GM21526 (cell line): Measurements from ENCODE around the gene FN1.
"Not testable (repeated sequence)": the region's sequence is repeated elsewhere in the genome, so short reads cannot be mapped to it uniquely, and the experiment has no call there.

Experiments
- ATAC-seq: cut with Tn5 transposase; IDR thresholded peaks from one replicate; pipeline ENCODE4 v1.9.1; 2021; ENCODE audit warnings: moderate library complexity; ENCODE audit not compliant: unreplicated experiment, low FRiP score

The FN1 gene

DNA sequence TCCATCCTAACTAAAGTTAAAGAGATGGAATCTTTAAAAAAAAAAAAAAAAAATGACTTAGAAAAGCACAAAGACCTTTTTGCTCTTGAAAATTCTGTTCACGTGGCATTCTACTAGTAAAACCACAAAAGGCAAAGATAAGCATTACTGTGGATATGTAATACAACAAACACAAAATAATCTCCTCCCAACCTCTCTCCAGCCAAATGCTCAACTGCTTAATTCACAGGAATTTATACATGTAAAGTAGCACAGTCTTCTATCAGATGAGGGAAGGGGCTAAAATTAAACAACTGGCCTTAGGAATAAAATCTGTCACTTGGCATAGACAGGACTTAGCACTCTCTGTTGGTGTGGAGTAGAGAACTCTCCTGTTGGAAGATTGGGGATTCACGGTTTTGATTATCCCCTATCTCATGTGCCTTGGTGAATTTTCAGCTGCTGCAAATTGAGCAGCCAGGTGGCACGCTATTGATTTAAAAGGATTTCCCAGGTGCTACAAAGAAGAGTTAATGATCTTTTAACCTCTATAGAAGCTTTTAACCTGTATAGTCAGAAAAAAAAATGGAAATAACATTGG lies 66.6 kb downstream of the FN1 start:
- no peak for ATAC-seq

DNA sequence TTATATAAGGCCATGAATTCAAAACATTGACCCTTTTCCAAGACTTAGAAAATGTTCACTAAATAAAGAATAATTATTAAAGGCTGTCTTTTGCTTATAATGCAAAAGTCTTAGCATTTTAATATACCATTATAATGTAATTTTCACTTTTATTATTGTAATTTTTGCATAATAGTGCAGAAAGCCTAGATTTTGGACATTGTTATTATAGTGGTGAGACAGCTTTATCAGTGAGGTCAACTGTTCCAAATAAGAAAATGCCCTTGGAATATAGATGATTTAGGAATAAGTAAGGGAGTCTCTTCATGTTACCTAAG lies 67.4 kb downstream of the FN1 start:
- no peak for ATAC-seq

DNA sequence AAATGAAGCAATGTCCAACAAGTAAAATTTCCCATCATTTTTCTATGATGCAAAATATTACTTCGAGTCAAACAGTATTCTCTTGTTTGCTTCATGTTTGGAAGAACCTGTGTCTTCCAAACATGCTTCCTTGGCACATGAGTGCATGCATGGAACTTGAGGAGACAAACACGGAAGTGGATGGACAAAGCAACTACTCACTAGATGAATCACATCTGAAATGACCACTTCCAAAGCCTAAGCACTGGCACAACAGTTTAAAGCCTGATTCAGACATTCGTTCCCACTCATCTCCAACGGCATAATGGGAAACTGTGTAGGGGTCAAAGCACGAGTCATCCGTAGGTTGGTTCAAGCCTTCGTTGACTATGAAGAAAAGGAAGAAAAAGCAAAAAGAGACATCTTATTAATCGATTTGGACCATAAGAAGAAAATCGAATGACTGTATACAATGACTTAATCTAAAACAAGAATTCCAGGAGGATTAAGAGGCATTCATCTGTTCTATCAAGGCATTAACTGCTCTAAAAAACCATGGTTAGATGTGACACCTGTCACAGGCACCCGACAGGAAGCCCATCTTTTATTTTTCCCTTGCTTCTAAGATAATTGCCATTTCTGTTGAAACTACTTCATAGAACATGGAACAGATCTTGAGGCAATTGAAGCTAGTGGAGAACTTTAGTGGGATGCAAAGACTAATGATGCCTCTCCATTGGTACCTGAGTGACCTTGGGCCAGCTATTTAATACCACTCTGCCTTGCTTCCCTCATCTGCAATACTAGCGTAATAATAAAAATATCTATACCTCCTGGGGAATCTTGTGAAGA lies 68.0 kb downstream of the FN1 start:
- no peak for ATAC-seq

DNA sequence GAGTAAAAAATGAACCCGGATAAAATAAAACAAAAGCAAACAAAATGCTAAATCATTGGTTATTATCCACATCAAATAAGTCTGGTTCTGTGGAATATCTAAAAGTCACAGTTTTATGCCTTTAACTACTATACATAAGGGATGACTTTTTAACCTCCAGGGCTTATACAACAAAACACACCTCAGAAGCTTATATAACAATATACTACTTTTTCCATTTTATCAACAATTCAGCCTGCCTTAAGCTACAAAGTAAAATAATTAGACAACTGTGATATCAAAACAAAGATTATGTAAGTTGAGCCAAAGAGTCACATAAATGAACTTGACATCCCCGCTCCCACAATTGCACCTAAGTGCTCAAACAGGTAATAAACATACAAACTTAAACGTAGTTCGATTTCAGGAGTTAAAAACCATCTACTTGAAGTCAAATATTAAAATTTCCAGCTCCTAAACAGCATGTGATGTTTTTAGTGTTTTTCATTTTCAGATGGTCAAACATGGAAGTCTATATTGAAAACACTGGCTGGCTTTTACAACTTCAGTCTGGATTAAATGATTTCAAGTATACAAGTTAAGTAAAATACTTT lies 69.3 kb downstream of the FN1 start:
- no peak for ATAC-seq

DNA sequence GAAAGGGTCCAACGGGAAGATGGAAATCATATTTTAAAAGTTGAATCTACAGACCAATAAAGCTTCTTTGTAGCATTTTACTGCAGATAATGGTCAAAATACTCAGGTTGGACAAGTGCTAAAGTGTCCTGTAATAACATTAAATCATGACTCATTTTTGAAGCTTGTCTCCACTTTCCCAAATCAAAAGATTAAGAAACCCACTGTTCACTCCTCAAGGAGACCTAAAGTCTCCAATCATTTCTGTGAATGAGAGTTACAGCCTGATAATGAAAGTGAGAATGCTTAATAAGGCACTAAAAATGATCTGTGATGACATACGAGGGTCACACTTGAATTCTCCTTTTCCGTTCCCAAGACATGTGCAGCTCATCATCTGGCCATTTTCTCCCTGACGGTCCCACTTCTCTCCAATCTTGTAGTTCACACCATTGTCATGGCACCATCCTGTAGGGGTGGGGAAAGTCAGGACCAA lies 70.6 kb downstream of the FN1 start:
- no peak for ATAC-seq

DNA sequence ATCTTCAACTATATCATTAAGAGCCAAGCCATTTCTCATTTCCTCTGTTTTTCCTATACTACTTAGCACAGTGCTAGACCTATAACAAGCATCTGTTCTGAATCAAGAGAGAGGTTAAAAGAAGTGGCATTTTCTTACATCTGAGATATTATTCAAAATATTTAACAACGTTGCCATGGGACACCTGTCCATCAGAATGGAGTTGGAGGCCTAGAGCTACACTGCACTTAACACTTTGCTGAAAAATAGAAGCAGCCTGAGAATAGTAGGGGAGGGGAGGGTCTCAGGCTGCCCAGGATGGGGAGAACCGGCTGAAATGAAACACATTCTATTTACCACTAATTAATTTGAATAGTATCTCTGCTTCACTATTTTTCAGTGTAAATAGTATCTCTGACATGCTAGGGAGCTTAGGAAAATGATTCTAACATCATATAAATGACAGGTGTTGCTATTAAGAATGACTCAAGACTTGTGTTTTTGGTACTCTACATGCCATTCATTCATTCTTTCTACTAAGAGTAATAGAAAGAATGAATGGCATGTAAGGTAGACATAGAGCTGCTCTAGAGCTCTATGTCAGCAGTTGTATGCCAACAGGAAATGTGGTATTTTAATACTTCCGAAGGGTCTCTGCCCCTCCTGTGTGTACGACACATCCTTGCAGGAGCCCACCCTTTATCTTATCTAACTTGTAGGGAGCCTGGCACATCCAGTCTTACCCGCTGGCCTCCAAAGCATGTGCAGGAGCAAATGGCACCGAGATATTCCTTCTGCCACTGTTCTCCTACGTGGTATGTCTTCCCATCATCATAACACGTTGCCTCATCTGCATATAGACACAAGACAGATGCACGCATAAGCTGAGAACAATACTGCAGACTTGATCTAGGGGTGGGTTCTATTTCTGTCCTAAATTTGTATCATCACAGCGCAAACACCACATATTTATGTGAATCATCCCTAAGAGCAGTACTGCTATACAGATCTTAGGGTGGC lies 71.4 kb downstream of the FN1 start:
- ATAC-seq = no peak

DNA sequence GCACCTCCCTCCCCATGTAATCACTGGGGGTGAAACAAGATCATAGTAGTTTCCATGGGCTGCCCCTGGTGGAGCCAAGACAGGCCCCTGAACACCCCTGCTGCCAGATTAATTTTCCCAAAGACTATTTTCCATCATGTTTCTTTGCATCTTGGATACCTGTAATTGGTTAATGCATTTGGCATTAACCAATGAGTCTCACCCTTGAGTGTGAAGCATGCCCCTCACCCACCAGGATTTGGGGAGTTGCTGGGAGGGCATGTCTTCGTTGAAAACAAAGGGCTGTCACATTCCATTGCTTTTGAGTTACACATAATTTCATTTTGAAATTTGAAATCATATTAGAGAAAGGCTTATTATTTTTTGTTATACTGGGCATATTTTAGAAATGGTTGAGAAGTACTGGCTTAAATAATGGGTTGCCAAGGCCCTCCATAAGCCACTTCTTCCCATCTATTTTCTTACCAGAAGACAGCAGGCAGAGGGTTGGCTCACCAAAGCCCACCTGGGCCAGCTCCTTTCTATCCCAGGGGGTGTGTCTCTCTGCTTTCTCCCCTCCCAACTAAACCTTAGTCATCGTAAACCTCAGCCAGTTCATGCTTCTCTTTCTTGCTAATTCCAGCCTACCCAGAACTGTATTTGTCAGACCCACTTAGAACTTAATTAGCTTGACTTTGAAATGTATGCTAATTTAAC lies 72.3 kb downstream of the FN1 start:
- ATAC-seq = no peak

DNA sequence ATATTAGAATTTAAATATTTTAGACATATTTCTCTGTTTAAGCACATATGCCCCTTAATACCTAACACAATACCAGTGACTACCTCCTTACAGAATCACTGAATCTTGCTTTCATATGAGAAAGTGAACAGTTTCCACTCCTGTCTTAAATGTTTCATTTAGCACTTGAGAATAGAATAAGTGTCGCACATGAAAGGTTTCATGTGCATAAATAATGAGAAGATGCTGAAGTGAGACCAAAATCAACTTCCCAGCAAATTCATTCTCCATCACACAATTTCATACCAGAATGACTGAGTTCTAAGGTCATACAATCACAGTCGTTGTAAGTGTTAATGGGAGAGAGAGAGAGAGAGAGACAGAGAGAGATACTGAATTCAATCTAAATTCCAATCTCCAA lies 72.8 kb downstream of the FN1 start:
- no peak for ATAC-seq

DNA sequence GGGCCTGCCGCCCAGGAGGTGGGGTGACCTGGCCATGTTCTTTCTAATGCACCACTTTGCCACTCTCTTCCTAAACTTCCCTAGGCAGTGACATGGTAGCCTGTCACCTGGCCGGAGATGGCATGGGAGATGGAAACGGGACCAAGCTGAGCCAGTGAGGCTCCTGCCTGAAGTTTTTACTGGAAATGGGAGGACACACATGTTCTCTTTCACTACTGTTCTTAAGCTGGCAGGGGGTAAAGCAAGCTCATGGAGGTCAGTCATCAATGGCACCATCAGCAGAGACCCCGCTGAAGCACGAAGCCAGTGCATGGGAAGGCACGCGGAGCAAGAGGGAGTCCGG lies 73.3 kb downstream of the FN1 start:
- ATAC-seq = no peak

DNA sequence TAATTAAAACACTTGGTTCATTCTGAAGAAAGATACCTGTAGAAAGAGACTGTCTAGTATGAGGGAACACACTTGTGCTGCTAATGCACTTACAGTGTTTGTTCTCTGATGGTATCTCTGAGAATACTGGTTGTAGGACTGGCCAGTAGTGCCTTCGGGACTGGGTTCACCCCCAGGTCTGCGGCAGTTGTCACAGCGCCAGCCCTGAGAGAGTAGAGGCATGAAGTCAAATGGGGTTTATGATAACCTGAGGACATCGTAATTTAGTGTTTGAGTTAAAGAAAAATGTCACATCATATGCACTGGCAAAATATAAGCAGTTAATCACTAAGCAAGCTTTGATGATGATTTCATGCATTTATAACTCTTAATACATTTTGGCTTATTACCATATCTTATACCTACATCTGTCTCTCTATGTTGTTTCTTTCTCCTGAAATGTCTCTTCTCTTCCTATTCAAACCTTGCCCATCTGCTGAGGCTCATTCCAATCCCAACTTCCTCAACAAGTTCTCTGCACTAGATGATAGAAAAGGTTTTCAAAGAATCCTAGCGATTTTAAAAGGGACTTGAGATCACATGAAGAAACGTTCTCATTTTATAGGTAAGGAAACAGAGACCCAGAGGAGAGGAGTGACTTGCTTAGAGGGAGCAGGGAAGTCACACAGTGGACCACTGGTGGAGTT lies 73.8 kb downstream of the FN1 start:
- no peak for ATAC-seq

DNA sequence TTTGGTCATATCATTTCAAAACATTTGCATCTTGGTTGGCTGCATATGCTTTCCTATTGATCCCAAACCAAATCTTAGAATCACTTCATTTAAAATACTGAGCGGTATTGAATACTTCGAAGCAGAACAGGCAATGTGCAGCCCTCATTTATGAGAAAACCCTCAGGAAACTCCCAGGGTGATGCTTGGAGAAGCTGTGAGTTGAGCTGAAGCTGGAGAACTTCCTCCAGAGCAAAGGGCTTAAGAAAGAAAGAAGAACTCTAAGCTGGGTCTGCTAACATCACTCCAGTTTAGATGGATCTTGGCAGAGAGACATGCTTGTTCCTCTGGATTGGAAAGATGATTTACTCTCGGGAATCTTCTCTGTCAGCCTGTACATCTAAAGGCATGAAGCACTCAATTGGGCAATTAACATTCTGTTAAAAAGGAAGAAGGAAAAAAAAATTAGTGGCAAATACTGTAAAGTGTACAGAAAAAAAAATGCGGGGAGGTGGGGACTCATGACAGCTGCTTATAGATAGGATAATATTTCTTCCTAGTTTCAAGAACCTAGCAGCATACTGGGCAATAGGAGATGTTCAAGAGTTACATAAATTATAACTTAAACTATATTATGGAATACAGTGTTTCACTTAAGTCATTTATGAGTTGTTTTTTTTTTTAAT lies 74.5 kb downstream of the FN1 start:
- ATAC-seq = no peak

DNA sequence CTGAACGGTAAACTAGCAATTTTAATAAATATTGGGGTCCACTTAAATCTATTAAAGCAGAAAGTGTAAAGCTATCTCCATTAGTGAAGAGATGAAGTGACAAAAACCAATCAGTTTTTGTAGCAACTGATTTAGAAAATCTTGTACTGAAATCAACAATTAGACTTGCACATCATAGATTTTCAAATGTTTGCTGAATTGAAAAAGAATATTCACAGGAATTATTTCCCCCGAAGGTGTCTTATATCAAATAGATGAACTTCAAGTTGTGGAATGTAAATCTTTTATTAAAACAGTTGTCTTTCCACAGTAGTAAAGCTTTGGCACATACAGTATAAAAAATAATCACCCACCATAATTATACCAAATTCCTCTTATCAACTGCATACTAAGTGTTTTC lies 75.3 kb downstream of the FN1 start:
- no peak for ATAC-seq

DNA sequence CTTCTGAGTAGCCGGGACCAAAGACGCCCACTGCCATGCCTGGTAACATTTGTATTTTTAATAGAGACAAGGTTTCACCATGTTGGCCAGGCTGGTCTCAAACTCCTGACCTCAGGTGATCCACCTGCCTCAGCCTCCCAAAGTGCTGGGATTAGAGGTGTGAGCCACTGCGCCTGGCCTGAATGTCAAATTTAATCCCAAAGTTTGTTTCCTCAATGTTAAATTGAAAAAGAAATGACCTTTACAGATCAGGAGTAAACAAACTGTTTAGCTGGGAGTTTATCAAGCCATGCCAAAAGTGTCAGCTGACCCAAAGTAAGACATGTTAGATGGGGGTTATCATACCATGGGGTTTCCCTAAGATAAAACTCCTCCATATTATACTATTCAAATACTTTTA lies 75.8 kb downstream of the FN1 start:
- ATAC-seq = not testable (repeated sequence)

DNA sequence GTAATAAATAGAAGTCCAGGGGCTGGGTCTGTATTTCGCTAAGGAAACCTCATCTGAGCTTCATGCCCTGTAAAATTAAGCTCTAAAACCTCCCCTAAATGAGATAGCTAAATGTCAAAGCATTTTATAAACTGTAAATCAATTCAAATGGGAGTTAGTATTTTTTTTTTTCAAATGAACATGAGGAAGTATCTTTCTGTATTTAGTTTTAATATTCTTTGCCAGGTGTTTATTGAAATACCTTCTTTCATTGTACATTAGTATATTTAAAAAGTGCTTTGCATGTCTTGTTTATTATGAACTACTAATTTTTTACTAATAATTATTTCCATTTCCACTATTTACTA lies 76.3 kb downstream of the FN1 start:
- ATAC-seq = no peak

DNA sequence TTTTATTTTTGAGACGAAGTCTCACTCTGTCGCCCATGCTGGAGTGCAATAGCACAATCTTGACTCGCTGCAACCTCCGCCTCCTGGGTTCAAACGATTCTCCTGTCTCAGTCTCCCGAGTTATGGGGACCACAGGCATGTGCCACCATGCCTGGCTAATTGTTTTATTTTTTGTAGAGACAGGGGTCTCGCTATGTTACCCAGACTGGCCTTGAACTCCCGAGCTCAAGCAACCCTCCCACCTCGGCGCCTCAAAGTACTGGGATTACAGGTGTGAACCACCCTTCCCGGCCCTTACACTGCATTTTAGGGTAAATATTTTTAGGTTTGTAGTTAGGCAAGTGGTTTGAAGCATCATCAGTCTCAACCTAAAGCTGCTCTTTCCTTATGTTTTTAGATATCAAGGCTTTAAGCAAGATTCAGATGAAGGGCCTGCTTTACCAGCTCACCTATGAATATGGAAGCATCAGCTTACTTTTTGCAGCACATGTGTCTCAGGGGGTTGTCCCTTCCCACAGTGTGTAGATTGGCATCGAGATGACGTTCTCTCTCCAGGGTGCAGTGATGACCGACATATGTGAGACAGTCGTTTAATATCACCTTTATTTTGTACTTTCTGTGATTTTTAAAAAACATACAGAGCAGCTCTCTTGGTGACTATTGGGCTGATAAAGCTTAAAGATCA lies 76.8 kb downstream of the FN1 start:
- ATAC-seq = no peak

DNA sequence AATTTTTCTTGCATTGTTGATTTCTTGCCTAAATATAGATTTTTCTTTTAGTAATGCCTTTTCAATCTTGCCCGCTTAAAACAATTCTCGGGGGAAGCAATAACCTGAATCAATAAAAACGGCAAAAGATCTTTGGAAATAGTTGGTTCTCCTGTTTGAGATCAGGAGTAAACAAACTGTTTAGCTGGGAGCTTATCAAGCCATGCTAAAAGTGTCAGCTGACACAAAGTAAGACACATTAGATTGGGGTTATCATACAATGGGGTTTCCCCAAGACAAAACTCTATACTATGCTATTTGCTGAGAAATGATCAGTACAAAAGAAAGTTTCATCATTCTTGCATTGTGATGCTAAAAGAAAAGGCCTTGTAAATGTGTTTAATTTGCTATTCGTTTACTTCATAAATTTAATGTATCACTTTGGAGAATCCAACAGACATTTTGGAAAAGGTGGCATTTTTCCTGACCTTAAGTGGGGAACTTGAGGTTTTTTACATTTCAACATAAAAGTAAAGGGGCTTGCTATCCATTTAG lies 77.5 kb downstream of the FN1 start:
- ATAC-seq = no peak

DNA sequence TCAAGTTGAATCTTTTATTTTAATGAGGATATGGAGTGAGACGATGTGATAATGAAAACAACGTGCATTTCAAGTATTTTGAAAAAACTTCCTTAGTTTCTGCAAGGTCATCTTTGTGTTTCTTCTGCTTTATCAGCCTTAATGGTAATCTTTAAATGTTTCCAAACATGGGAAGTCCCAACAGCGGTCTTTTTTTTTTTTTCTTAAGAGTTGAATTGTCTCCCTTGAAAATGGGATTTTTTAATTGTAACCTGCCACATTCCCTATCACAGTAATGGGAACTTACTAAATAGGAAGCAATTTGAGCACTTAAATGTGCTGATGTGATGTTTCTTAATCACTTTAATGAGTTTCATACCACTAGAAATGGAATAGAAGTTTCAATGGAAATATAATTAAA lies 78.2 kb downstream of the FN1 start:
- no peak for ATAC-seq

DNA sequence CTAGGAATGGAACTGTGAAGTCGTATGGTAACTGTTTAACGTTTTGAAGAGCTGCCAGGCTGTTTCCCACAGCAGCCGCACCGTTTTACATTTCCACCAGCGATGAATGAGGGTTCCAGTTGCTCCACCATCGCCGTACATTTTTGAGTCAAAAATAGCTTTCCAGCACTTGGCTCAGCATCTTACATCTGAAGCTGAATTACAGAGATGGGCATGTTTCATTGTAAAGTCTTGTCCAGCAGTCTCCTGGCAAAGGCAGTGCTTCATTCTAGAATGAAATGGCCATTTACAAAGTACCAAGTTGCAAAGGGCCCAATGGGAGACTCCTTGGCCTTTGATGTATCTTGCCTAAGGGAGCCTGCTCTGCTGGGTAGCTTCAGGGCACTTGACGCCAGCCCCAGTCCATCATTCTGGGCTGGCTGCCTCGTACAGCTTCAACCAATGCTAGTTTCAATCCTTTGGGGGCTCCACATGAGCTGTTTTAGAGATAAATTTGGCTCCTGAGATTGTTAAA lies 78.9 kb downstream of the FN1 start:
- no peak for ATAC-seq
